Fibroblast of peridontal ligament (primary cell): Measurements from ENCODE around the gene NME7.
"Not testable (repeated sequence)": the region's sequence is repeated elsewhere in the genome, so short reads cannot be mapped to it uniquely, and the experiment has no call there.

Experiments
- DNase-seq: peaks from one replicate; pipeline ENCODE4 v3.0.0-alpha.2; 2010; ENCODE audit errors: extremely low read depth

NME7 gene

GRCh38 chr1:169342096-169342495 lies 25.5 kb downstream of the NME7 start:
- DNase-seq: not testable (repeated sequence)

GRCh38 chr1:169340882-169341281 lies 26.7 kb downstream of the NME7 start:
- no peak for DNase-seq

- DNase-seq: no peak
Measured at GRCh38 chr1:169339773-169340172, 27.8 kb downstream of the NME7 start.

GRCh38 chr1:169338617-169339016 lies 29.0 kb downstream of the NME7 start:
- DNase-seq: no peak

GRCh38 chr1:169336947-169337715 lies 30.5 kb downstream of the NME7 start:
- DNase-seq: not testable (repeated sequence)

GRCh38 chr1:169334727-169335126 lies 32.9 kb downstream of the NME7 start:
- DNase-seq: not testable (repeated sequence)

- DNase-seq: no peak
Measured at GRCh38 chr1:169330927-169331326, 36.7 kb downstream of the NME7 start.

GRCh38 chr1:169329383-169329782 lies 38.2 kb downstream of the NME7 start:
- DNase-seq: no peak

GRCh38 chr1:169327875-169328274 lies 39.7 kb downstream of the NME7 start:
- no peak for DNase-seq

- DNase-seq: peak; percentile 36
Measured at GRCh38 chr1:169326956-169327268, 40.7 kb downstream of the NME7 start.

GRCh38 chr1:169326261-169326955 lies 41.2 kb downstream of the NME7 start:
- DNase-seq: no peak

- no peak for DNase-seq
Measured at GRCh38 chr1:169325117-169325516, 42.5 kb downstream of the NME7 start.

- DNase-seq: no peak
Measured at GRCh38 chr1:169322138-169322537, 45.5 kb downstream of the NME7 start.

GRCh38 chr1:169321539-169321938 lies 46.1 kb downstream of the NME7 start:
- peak; percentile 80 for DNase-seq

- no peak for DNase-seq
Measured at GRCh38 chr1:169318536-169319244, 48.9 kb downstream of the NME7 start.

- DNase-seq: no peak
Measured at GRCh38 chr1:169316556-169316955, 51.0 kb downstream of the NME7 start.

GRCh38 chr1:169312084-169312954 lies 55.3 kb downstream of the NME7 start:
- DNase-seq: peak; percentile 94

GRCh38 chr1:169309178-169310166 lies 58.1 kb downstream of the NME7 start:
- no peak for DNase-seq

GRCh38 chr1:169308313-169309039 lies 59.1 kb downstream of the NME7 start:
- no peak for DNase-seq

- DNase-seq: no peak
Measured at GRCh38 chr1:169307176-169307575, 60.4 kb downstream of the NME7 start.
